Thyroid gland (tissue), 4 donors: Measurements from ENCODE around the gene C19orf47.

Experiments used
- CTCF ChIP-seq, 6 experiments: fragments of 200-600 bp in 3 of 6; fragments of 450-650 bp in 3 of 6; sonication (generic) in 3 of 6; IDR thresholded peaks; one replicate each; pipeline ENCODE4 v1.5.1; 2016 to 2019; ENCODE audit warnings: antibody characterized with exemption in 6 of 6, mild to moderate bottlenecking in 2 of 6, inconsistent platforms in 1 of 6, moderate library complexity in 1 of 6
- POLR2A ChIP-seq, 2 donors: fragments of 450-650 bp; IDR thresholded peaks; one replicate each; pipeline ENCODE4 v1.6.1; 2017; ENCODE audit warnings: antibody characterized with exemption in 2 of 2, mild to moderate bottlenecking in 2 of 2, moderate library complexity in 1 of 2

- no peak for TF ChIP-seq POLR2A (IDR thresholded peaks at IDR 0.05)
- no peak for TF ChIP-seq CTCF (IDR thresholded peaks at IDR 0.05)
Measured at GRCh38 chr19:40323705-40324104, 24.5 kb downstream of the C19orf47 start.
